Stimulated activated CD4-positive, alpha-beta T cell treated with anti-CD3 and anti-CD28 coated beads, Interleukin-12 subunit alpha, Interleukin-12 subunit beta, amount 100 ng/mL, for 48 hours (primary cell): ENCODE data around the gene APBB2.

Experiments used
- DNase-seq, 3 donors: peaks; one replicate each; pipeline ENCODE4 v3.0.0-alpha.2; 2020; ENCODE audit warnings: low read depth in 2 of 3, low spot score in 1 of 3

APBB2 gene

GRCh38 chr4:41141900-41142299 is 72.4 kb downstream of the APBB2 start:
- no peak for DNase-seq

- DNase-seq, result no peak
Observed at GRCh38 chr4:41140410-41140809, 73.9 kb downstream of the APBB2 start.

GRCh38 chr4:41137879-41138278 is 76.5 kb downstream of the APBB2 start:
- no peak for DNase-seq

- DNase-seq, result no peak
Observed at GRCh38 chr4:41136456-41136855, 77.9 kb downstream of the APBB2 start.

GRCh38 chr4:41135801-41136200 is 78.5 kb downstream of the APBB2 start:
- no peak for DNase-seq

GRCh38 chr4:41134581-41134980 is 79.8 kb downstream of the APBB2 start:
- no peak for DNase-seq

GRCh38 chr4:41133454-41134018 is 80.8 kb downstream of the APBB2 start:
- DNase-seq, result no peak

- no peak for DNase-seq
Observed at GRCh38 chr4:41132055-41132683, 82.2 kb downstream of the APBB2 start.

- no peak for DNase-seq
Observed at GRCh38 chr4:41129936-41130440, 84.4 kb downstream of the APBB2 start.

- no peak for DNase-seq
Observed at GRCh38 chr4:41129128-41129754, 85.1 kb downstream of the APBB2 start.

GRCh38 chr4:41125558-41126311 is 88.6 kb downstream of the APBB2 start:
- DNase-seq, result no peak

- DNase-seq, result no peak
Observed at GRCh38 chr4:41124916-41125548, 89.3 kb downstream of the APBB2 start.

GRCh38 chr4:41122775-41123174 is 91.6 kb downstream of the APBB2 start:
- DNase-seq, result no peak

- no peak for DNase-seq
Observed at GRCh38 chr4:41122309-41122708, 92.0 kb downstream of the APBB2 start.

GRCh38 chr4:41121906-41122305 is 92.4 kb downstream of the APBB2 start:
- no peak for DNase-seq

- no peak for DNase-seq
Observed at GRCh38 chr4:41120297-41121217, 93.8 kb downstream of the APBB2 start.

- no peak for DNase-seq
Observed at GRCh38 chr4:41119867-41120295, 94.5 kb downstream of the APBB2 start.

- DNase-seq, result no peak
Observed at GRCh38 chr4:41111791-41112190, 102.6 kb downstream of the APBB2 start.

GRCh38 chr4:41110050-41110449 is 104.3 kb downstream of the APBB2 start:
- DNase-seq, result no peak

- no peak for DNase-seq
Observed at GRCh38 chr4:41108481-41108880, 105.9 kb downstream of the APBB2 start.
